HPDE6-E6E7 (cell line): Measurements from ENCODE around the gene COL18A1.
"Not testable (repeated sequence)": the region's sequence is repeated elsewhere in the genome, so short reads cannot be mapped to it uniquely, and the experiment has no call there.

Experiments
- DNase-seq: peaks from one replicate; pipeline ENCODE4 v3.0.0; 2011; ENCODE audit warnings: missing footprints; ENCODE audit errors: extremely low spot score

COL18A1 gene

GRCh38 chr21:45367402-45368351, 37.3 kb upstream of the COL18A1 start:
- DNase-seq, result no peak

GRCh38 chr21:45369018-45369417, 35.9 kb upstream of the COL18A1 start:
- not testable (repeated sequence) for DNase-seq

DNA sequence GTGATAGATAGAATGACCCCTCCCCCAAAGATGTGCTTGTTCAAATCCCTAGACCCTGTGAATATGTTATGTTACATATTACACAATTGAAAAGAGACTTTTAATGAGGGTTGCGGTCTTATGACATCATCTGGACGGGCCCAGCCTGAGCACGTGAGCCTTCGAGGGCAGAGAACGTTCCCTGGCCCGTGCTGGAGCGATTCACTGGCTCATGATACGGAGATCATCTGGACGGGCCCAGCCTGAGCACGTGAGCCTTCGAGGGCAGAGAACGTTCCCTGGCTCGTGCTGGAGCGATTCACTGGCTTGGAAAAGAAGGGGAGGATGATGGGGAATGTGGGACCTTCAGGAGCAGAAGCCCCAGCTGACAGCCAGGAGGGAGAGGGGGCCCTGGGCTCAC, 34.4 kb upstream of the COL18A1 start:
- DNase-seq, result no peak

- no peak for DNase-seq
Observed at GRCh38 chr21:45371081-45371480, 33.9 kb upstream of the COL18A1 start.

- DNase-seq, result no peak
Observed at GRCh38 chr21:45371655-45372054, 33.3 kb upstream of the COL18A1 start.

DNA sequence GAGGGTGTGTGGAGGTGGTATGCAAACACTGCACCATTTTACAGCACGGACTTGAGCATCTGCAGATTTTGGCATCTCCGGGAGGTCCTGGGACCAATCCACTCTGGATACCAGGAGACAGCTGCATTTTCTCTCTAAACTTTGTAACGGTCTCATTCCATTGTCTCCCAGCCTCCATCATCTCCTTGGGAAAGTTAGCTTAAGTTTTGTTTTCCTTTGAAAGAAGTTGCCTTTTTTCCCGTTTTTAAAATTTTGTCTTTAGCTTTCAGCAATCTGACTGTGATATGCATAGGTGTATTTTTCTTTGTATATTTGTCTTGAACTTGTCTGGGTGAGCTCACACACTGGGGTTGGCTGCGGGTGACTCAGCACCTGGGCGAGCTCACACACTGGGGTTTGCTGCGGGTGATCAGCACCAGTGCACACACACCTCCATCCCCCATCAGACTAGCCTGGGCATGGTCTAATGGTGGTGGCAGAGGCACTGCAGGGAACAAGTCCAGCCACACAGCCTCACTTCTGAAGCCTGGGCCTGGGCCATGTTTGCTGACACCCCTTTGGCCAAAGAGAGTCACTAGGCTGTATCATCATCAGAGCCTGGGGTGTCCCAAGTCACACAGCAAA, 32.1 kb upstream of the COL18A1 start:
- DNase-seq, result peak; percentile 86

DNA sequence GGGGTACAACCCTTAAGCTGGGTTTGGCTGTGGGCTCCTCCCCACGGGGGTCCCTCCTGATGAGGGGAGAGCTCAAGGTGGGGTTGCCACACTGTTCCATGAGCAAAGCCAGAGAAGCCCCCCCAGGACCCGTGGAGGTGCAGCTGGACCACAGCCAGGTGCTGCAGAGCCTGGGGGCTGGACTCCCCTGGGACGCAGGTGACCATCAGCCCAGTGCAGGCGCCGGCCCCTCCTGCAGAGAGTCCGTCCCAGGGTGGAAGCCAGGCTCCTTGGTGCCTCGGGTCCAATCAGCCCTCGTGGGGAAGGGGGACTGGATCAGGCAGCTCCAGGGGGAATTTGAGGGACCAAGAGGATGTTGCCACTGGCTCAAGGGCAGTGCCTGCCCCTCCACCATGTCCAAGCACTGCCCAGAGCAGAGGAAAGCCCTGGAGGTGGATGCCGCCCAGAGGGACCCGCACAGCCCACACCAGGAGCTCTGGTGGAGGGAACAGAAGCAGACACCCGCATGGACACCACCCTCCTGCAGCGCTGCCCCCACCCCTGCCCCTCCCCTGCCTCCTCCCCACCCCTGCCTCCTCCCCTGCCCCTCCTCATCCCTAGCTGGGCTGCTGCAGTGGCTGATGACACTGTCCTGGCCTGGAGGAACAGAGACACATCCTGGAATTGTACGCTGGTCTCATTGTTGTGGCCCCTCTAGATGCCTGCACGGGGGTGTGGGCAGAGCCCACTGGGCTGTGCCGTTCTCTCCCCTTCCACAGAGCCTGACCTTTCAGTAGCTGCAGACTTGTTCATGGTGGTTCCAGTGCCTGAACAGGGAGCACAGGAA, 30.8 kb upstream of the COL18A1 start:
- DNase-seq, result no peak

DNA sequence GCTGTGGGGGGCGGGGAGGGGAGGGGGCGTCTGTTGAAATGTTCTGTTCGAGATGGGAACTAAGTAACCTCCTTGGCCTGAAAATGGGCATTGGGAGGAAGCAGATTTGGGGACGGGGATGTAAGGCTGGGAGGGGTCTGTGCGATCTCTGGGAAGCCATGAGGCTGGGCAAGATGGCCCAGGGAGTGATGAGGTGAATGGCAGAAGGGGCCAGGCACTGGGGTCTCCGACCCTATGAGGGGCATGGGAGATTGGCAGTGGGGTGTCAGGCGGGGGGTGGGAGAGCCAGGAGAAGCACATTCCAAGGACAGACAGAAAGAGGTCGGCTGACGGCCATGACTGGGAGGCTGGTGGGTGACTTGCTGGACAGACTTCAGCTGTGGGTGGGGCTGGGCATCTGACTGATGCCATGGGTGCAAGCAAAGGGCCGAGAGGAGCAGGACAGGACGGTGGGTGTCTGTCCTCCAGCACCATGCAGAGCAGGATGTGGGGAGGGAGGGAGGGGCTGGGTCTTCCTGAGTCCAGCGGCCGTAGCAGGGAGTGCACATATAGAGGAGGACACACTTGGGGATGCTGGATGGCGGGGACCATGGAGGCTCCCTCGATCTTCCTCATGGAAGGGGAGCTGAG, 30.0 kb upstream of the COL18A1 start:
- DNase-seq, result no peak

- no peak for DNase-seq
Observed at GRCh38 chr21:45376459-45377324, 28.3 kb upstream of the COL18A1 start.

DNA sequence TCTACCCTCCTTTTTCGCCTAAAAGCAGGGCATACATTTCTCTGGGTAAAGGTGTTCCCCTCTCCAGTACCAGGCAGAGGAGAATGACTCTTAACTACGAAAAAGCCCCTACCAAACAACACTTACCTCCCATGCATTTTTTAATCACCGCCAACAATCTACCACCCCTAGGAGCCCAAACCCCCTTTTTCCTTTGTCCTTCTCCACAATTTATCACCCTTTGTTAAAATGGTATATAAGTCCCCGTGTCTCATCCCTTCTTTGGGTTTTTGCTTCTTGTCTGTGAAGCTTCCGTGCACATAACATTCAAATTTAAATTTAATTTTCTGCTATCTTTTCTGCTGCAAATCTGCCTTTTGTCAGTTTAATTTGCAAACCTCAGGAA, 27.6 kb upstream of the COL18A1 start:
- no peak for DNase-seq

DNA sequence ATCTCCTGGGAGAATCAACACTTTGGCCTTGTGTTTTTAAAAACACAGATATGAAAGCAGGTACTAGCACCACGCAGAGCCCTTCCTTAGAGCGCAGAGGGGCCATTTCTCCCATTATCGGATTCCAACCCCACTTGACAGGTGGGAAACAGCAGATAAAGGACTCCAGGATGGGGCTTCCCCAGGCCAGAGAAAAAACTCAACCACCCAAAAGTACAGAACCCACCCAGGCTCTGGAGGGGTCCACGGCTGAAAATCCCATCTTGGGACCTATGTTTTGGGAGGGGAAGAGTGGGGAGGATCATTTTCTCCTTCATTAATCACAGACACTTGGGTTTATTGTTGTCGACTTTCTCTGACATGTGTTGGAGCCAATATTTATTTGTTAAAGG, 27.1 kb upstream of the COL18A1 start:
- DNase-seq, result no peak

- DNase-seq, result no peak
Observed at GRCh38 chr21:45378258-45378966, 26.6 kb upstream of the COL18A1 start.

- no peak for DNase-seq
Observed at GRCh38 chr21:45379171-45379900, 25.6 kb upstream of the COL18A1 start.

DNA sequence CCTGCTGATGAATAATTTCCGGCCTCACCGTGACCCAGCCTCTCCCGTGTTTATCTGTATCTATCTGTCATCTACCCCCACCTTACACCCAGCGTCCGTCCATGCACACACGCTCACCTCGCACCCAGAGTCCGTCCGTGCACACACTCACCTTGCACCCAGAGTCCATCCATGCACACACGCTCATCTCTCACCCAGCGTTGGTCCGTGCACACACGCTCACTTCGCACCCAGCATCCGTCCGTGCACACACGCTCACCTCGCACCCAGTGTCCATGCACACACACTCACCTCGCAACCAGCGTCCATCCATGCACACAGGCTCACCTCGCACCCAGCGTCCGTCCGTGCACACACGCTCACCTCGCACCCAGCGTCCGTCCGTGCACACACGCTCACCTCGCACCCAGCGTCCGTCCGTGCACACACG, 25.0 kb upstream of the COL18A1 start:
- no peak for DNase-seq

GRCh38 chr21:45380566-45380965, 24.4 kb upstream of the COL18A1 start:
- DNase-seq, result no peak

DNA sequence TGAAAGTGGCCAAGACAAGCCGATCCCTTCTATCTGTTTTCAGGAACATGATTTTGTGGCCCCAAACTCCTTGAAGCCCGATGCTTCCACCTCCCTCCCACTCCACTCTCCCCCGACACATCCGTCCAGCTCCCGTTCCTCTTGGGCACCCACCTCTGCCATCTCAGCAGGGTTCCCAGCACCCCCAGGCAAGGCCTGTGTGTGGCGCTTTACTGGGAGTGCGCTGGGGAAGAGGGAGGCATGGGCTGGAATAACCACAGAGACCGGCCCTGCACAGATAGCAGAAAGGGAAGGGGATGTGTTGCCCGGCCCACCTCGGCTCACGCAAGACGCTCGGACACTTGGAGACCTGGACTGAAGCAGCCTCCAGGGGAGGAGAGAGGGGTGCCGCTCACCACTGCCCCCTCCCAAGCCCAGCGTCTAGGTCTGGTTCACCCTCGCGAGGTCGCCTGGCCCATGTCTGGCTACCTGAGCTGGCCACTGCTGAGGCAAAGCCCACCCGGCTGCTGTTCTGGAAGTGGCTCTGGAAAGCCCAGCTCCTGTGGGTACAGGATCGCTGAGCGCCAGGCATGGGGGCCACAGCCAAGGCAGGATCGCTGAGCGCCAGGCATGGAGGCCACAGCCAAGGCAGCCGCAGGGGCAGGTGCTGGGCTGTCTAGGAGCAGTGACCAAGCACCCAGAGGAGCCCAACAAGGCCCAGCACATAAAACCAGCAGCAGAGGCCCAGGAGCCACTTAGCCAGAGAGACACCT, 23.8 kb upstream of the COL18A1 start:
- no peak for DNase-seq

GRCh38 chr21:45381865-45382696, 22.9 kb upstream of the COL18A1 start:
- no peak for DNase-seq

- DNase-seq, result no peak
Observed at GRCh38 chr21:45382697-45382997, 22.3 kb upstream of the COL18A1 start.
